ENCODE data around the gene CASK. TPM values are rescaled to one million over a fixed set of nuclear protein-coding genes. Genes with fewer than 3 reads are reported as not detected.

CASK gene
- total RNA-seq, 2 donors from 2014 or later, result 22.3 to 27.4 TPM

- H3K4me1 ChIP-seq, result no peaks in the 10 kb centered on the region
- intact Hi-C loops (cut with DNase I), result no loop called here
- TF ChIP-seq, protein P1, sequence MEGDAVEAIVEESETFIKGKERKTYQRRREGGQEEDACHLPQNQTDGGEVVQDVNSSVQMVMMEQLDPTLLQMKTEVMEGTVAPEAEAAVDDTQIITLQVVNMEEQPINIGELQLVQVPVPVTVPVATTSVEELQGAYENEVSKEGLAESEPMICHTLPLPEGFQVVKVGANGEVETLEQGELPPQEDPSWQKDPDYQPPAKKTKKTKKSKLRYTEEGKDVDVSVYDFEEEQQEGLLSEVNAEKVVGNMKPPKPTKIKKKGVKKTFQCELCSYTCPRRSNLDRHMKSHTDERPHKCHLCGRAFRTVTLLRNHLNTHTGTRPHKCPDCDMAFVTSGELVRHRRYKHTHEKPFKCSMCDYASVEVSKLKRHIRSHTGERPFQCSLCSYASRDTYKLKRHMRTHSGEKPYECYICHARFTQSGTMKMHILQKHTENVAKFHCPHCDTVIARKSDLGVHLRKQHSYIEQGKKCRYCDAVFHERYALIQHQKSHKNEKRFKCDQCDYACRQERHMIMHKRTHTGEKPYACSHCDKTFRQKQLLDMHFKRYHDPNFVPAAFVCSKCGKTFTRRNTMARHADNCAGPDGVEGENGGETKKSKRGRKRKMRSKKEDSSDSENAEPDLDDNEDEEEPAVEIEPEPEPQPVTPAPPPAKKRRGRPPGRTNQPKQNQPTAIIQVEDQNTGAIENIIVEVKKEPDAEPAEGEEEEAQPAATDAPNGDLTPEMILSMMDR (IDR thresholded peaks at IDR 0.05), result no peak
- TF ChIP-seq POLR2A (IDR thresholded peaks at IDR 0.05), result no peak
- WGBS, 2 donors, result 86 to 89% methylated on average over 3 of the region's 3 CpGs
- H3K9me3 ChIP-seq, result no peaks in the 10 kb centered on the region
- ATAC-seq (no peak), DNase-seq (no peak)
- H3K4me3 ChIP-seq, result no peak overlapping the region
- no peaks in the 10 kb centered on the region for H3K36me3 ChIP-seq (replicated peaks in 1 of 2; ENCODE audit: insufficient read depth in 1 of 2, low read depth in 2 of 2)
- no peaks in the 10 kb centered on the region for H3K27me3 ChIP-seq
- H3K27ac ChIP-seq, result no peak overlapping the region
Observed at GRCh38 chrX:41728125-41728524, 195.2 kb downstream of the CASK start.

GRCh38 chrX:41723826-41724225 is 199.5 kb downstream of the CASK start, which contains the start of gene GPR82:
Gene GPR82, plus strand, starts transcription at chrX:41724181. Its CDS starts 2,846 bp downstream, at chrX:41727027.
- Histone ChIP-seq H3K4me3 (no peak within 1 kb of the TSS), H3K27me3 (no peaks in the 10 kb centered on the region), H3K9me3 (no peaks in the 10 kb centered on the region), H3K27ac (no peak within 1 kb of the TSS), H3K36me3 (replicated peaks in 1 of 2; ENCODE audit: insufficient read depth in 1 of 2, low read depth in 2 of 2) (no peaks in the 10 kb centered on the region), H3K4me1 (no peaks in the 10 kb centered on the region)
- intact Hi-C loops (cut with DNase I), result no loop called here
- DNase-seq, result no peak
- ATAC-seq, result no peak
- 46 to 49% methylated on average over 2 of the region's 2 CpGs for WGBS, 2 donors
- TF ChIP-seq POLR2A (IDR thresholded peaks at IDR 0.05), result no peak
- TF ChIP-seq, protein P1 (IDR thresholded peaks at IDR 0.05), result no peak

DNA sequence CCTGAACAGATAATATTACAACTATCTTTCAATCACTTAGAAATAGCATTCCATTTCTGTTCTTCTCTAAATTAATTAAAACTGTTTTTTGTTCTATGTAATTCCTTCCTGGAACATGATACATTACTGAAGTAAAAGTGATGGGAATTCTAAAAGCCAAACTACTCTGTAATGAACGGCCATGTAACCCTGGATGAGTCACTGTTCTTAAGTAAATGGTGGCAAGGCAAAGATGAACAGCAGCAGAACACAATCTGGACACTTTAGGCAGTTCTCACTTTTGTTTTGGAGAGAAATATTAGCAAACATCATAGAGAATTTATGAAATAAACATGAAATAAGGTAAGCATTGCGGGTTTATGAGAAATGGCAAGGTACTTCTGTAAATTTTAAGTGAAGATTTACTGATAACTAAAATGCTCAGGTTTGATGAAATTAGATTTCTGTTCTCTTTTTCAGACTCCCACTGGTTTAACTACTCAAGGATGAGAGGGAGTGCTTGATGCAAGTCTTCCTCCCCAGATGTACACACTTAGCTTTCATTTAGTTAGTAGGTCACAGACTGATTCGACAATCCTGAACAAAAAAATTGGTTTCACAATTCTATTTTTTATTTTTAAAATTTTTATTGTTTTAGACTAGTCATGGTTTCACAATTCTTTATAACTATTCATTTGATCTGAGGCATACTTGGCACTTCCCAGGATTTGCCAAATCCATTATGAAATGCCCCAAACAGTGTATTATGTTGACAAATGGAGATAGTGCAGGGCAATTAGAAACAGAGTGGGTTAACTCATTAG is 200.3 kb downstream of the CASK start:
- H3K9me3 ChIP-seq, result no peaks in the 10 kb centered on the region
- ATAC-seq, result no peak
- no peaks in the 10 kb centered on the region for H3K27me3 ChIP-seq
- intact Hi-C loops (cut with DNase I), result no loop called here
- no peaks in the 10 kb centered on the region for H3K36me3 ChIP-seq (replicated peaks in 1 of 2; ENCODE audit: insufficient read depth in 1 of 2, low read depth in 2 of 2)
- H3K4me1 ChIP-seq, result no peaks in the 10 kb centered on the region
- H3K4me3 ChIP-seq, result no peak overlapping the region
- H3K27ac ChIP-seq, result no peak overlapping the region
- TF ChIP-seq, protein P1 (IDR thresholded peaks at IDR 0.05), result no peak
- TF ChIP-seq POLR2A (IDR thresholded peaks at IDR 0.05), result no peak
- 69 to 77% methylated on average over 3 of the region's 3 CpGs for WGBS, 2 donors
- DNase-seq, result no peak

- WGBS, 2 donors, result 95 to 97% methylated on average over 3 of the region's 3 CpGs
- no peak overlapping the region for H3K4me3 ChIP-seq
- intact Hi-C loops (cut with DNase I), result no loop called here
- H3K27ac ChIP-seq, result no peak overlapping the region
- no peak for DNase-seq
- H3K27me3 ChIP-seq, result no peaks in the 10 kb centered on the region
- no peak for ATAC-seq
- no peaks in the 10 kb centered on the region for H3K9me3 ChIP-seq
- no peaks in the 10 kb centered on the region for H3K36me3 ChIP-seq (replicated peaks in 1 of 2; ENCODE audit: insufficient read depth in 1 of 2, low read depth in 2 of 2)
- TF ChIP-seq POLR2A (IDR thresholded peaks at IDR 0.05), result no peak
- TF ChIP-seq, protein P1 (IDR thresholded peaks at IDR 0.05), result no peak
- no peaks in the 10 kb centered on the region for H3K4me1 ChIP-seq
Observed at GRCh38 chrX:41722214-41722613, 201.1 kb downstream of the CASK start.

DNA sequence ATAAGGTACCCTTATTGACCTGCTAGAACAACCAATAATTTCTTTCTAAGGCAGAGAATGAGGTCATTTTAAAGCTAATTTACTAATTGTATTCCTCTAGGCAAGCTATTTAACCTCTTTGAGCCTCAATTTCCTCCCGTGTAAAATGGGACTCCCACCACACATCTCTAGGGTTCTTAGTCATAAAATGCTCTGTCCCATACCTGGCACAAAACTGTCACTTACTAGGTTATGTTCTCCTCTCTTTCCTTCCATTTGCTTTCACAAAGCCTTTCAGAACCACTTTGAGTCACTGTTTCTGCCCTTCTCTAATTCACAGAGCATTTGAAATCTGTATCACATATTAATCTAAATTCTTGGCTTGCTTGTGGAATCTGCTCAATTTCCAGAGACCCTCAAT is 201.8 kb downstream of the CASK start:
- no peaks in the 10 kb centered on the region for H3K4me1 ChIP-seq
- H3K36me3 ChIP-seq (replicated peaks in 1 of 2; ENCODE audit: insufficient read depth in 1 of 2, low read depth in 2 of 2), result no peaks in the 10 kb centered on the region
- H3K4me3 ChIP-seq, result no peak overlapping the region
- ATAC-seq (no peak), DNase-seq (no peak)
- H3K27me3 ChIP-seq, result no peaks in the 10 kb centered on the region
- intact Hi-C loops (cut with DNase I), result no loop called here
- TF ChIP-seq, protein P1 (IDR thresholded peaks at IDR 0.05), result no peak
- no peak for TF ChIP-seq POLR2A (IDR thresholded peaks at IDR 0.05)
- WGBS, 2 donors, result 86 to 92% methylated on average over 1 of the region's 1 CpG
- no peaks in the 10 kb centered on the region for H3K9me3 ChIP-seq
- no peak overlapping the region for H3K27ac ChIP-seq
